Measurements from ENCODE around the gene KATNBL1. TPM values are rescaled to one million over a fixed set of nuclear protein-coding genes. Genes with fewer than 3 reads are reported as not detected.

The KATNBL1 gene
- polyA plus RNA-seq (ENCODE audit: insufficient read depth in 1 of 5, insufficient read length in 5 of 5, low replicate concordance in 1 of 5) = 100 to 1,000 TPM in 2 of 5 donors, 10 to 100 TPM in 3; 74.3 to 119 (median 89.3) TPM
- long read RNA-seq, donor 1, transcript KATNBL1-214 (5 exons, 924 nt) = minor isoform, 6 of 24 reads
- long read RNA-seq, donor 1, transcript KATNBL1-205 (2 exons, 739 nt) = major isoform, 11 of 24 reads
- long read RNA-seq, donor 1, transcript KATNBL1-201 (10 exons, 2,723 nt) = minor isoform, 7 of 24 reads
- long read RNA-seq, donor 1, partial matches to known transcripts = 0 of 24 reads
- long read RNA-seq, donor 1, other reads (novel, unspliced or antisense) = 0 of 24 reads
- long read RNA-seq, donor 2, transcript KATNBL1-201 (10 exons, 2,723 nt) = major isoform, 10 of 12 reads
- long read RNA-seq, donor 2, partial matches to known transcripts = 0 of 12 reads
- long read RNA-seq, donor 2, other reads (novel, unspliced or antisense) = 0 of 12 reads
- long read RNA-seq, donor 3, transcript KATNBL1-201 (10 exons, 2,723 nt) = major isoform, 5 of 400 reads
- long read RNA-seq, donor 3, partial matches to known transcripts = 257 of 400 reads
- long read RNA-seq, donor 3, other reads (novel, unspliced or antisense) = 133 of 400 reads
- long read RNA-seq, donor 4, partial matches to known transcripts = 8 of 18 reads
- long read RNA-seq, donor 4, other reads (novel, unspliced or antisense) = 0 of 18 reads
- long read RNA-seq, donor 5, transcript KATNBL1-201 (10 exons, 2,723 nt) = major isoform, 11 of 25 reads
- long read RNA-seq, donor 5, transcript KATNBL1-205 (2 exons, 739 nt) = minor isoform, 5 of 25 reads
- long read RNA-seq, donor 5, transcript KATNBL1-214 (5 exons, 924 nt) = minor isoform, 8 of 25 reads
- long read RNA-seq, donor 5, partial matches to known transcripts = 0 of 25 reads
- long read RNA-seq, donor 5, other reads (novel, unspliced or antisense) = 0 of 25 reads
- long read RNA-seq, donor 6, transcript KATNBL1-201 (10 exons, 2,723 nt) = minor isoform, 6 of 223 reads
- long read RNA-seq, donor 6, transcript KATNBL1-205 (2 exons, 739 nt) = major isoform, 10 of 223 reads
- long read RNA-seq, donor 6, transcript KATNBL1-214 (5 exons, 924 nt) = minor isoform, 7 of 223 reads
- long read RNA-seq, donor 6, partial matches to known transcripts = 60 of 223 reads
- long read RNA-seq, donor 6, other reads (novel, unspliced or antisense) = 138 of 223 reads
- long read RNA-seq, donor 7, transcript KATNBL1-214 (5 exons, 924 nt) = major isoform, 7 of 243 reads
- long read RNA-seq, donor 7, partial matches to known transcripts = 67 of 243 reads
- long read RNA-seq, donor 7, other reads (novel, unspliced or antisense) = 165 of 243 reads
- long read RNA-seq, donor 8, transcript KATNBL1-205 (2 exons, 739 nt) = major isoform, 6 of 13 reads
- long read RNA-seq, donor 8, transcript KATNBL1-214 (5 exons, 924 nt) = minor isoform, 5 of 13 reads
- long read RNA-seq, donor 8, partial matches to known transcripts = 0 of 13 reads
- long read RNA-seq, donor 8, other reads (novel, unspliced or antisense) = 0 of 13 reads

DNA sequence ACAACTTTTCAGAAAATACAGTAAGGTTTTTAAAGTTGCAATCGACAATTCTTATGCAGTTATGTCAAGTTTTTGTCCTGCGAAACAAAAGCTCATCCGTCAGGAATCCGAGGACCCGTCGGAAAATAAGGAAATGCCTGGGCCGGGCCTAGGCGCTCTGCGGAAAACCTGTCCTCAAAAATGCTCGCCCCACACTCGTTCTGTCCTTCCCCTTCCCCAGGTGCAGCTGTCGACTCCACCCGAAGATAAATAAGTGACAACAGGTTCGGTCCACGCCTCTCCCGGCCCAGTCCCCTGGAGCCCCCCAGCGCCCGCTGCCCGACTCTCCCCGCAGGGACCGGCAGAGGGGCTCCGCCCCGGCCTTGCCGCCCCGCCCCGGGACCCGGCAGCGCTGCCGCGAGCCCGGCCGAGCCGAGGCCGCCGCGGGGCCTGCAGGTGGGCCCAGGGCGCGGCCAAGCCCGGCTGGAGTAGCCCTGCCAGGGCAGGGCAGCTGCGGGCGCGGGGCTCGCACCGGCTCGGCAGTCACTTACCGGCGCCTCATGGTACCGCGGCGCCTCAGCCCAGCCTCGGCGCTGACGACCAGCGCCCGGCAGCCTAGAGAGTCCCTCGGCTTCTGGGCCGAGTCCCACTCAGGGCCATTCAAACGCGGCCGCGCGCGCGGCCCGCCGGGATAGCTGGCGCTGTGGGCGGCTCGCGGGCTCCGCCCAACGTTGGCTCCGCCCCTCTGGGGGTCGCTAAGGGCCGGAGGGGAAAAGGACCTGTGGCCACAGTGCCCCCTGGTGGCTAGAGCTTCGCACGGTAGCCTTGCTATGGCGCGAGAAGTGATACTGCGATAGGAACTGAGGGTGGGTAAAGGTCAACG is at the start of gene KATNBL1:
Gene KATNBL1 (minus strand): TSS at position 676 of the 862 bp plus-strand sequence. CDS start 46,420 bp downstream, outside the sequence.
- DNase-seq = peak; percentile 95 to 96

- no peak for DNase-seq
Measured at GRCh38 chr15:34259566-34259965, 49.7 kb upstream of the KATNBL1 start.

GRCh38 chr15:34258151-34258550 is 48.3 kb upstream of the KATNBL1 start:
- no peak for DNase-seq

DNA sequence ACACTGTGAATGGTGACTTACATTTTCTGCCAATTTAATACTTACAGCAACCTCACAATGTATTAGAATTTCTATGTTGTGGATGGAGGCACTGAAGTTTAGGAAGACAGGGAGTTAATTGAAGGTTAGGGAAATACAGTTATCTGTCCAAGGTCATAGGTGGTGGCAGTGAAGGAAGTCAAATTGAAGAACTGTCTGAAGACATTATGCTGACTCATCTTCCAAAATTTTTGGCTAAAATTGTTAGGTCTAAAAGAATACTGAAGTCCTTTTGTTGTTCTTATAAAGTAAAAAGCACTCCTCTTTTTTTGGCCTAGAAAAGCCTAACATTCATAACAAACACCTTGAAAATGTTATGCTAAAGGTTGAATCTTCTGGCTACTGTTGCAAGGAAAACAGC is 42.6 kb upstream of the KATNBL1 start:
- DNase-seq = no peak

DNA sequence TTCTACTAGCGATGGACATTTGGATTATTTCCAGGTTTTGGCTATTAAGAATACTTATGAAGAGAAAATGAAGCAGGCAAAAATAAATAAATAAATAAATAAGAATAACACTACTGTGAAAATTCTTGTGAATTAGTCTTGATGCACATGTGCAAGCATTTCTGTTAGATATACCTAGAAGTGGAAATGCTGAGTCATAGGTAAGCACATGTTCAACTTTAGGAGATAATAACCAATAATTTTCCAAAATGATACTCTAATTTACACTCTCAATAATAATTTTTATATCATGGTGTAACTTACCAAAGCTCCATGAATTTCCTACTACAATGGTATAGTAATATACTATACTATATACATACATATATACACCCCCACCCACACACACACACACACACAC is 38.3 kb upstream of the KATNBL1 start:
- no peak for DNase-seq

GRCh38 chr15:34246276-34246976 is 36.5 kb upstream of the KATNBL1 start:
- DNase-seq = no peak

DNA sequence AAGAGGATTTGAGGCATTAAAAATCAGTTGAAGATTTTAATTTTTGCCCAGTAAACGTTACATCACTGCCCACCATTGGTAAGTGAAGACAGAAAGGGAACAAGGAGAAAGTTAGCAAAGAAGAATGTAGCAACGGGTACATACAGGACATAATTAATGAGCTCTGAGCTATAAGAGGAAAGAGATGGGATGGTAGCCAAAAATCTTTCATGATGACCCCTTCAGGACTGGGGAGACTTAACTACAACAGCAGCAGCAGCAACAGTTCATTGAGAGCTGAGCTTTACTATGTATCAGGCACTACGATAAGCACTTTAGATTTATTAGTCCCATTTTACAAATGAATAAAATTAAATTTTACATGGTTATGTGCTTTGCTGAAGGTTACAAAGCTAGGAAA is 33.3 kb upstream of the KATNBL1 start:
- DNase-seq = no peak

DNA sequence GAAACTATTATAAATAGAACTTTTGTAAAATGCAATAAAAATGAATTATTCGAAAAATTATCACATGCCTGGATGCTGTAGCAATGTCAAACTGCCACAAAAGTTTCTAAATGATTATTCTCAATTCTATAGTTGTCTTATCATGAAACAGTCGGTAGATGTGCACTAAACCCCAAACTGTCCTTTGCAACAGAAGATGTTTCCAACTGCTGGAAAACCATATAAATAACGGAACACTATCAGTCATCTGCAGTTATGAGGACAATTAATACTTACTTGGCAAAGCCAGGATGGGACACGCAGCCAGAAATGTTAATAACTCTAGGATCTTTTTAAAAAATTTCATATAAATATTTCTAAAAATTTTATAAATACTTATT is 32.4 kb upstream of the KATNBL1 start:
- DNase-seq = no peak

DNA sequence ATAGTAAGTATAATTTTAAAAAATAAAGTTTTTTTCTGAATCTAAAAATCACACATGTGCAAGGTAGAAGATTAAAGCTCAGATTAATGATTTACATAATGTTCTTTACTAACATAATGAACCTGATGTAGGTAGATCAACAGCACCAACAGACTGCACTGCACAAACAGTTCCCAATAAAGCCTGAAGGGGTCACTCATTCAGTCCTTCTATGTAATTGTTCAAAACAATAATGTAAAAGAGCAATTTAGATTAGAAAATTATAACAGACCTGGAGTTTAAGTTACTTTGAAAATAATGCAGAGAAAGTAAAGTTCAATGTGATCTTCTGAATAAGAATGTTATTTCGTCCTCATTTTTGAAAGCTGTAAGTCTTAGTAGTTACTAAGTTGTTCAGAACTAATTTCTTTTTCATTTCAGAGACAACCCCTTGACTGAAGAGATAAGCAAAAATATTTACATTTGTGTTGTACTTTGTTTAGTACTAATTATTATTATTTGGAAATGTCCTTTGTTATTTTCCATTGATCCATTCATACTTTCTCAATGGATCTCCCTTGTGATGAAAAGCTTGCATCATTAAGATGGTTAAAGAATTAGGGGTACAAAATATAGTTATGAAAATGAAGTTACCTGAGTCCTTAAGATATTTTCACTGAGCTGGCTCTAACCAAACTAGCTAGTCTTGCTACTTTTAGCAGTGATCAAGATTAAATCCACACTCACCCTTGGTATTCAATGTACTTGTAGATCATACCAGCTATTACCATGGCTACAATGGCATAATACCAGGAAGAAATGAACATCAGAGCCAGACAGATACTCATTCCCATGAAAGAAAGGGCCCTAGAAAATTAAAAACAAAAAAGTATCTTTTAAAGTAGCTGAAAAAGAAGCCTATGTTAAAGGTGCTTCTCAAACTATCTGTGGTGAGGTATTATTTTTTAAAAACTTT is 31.8 kb upstream of the KATNBL1 start:
- DNase-seq = peak in 1 of 2 donors; percentile 4

GRCh38 chr15:34240537-34240936 is 30.6 kb upstream of the KATNBL1 start:
- DNase-seq = no peak

DNA sequence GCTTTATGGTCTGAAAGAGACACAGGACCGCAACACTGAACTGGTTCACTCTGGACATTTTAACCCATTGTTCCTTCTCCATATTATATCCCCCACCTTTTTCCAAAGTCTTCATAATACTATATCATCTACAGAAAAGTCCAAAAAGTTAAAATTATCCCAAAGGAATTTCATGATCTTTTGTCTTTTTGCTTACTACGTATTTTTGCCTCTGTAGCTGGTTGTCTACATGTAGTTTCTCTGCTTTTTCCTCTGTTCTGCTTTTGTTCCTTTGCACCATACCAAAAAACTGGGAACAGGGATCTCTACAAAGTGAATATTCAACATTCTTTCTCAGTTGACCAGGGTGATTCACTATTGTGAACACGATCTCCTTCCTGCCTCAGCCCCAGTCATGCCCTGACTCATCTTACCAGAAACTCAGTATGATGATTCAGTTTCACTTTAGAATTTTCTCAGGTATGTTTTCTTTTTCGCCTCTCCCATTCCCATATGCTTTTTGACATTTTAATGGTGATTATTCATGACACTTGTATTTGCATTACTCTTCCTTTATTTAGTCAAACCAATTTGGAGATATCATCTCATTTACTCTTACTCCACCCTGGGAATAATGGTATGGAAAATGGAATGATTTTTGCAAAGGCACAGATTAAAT is 29.4 kb upstream of the KATNBL1 start:
- DNase-seq = no peak

DNA sequence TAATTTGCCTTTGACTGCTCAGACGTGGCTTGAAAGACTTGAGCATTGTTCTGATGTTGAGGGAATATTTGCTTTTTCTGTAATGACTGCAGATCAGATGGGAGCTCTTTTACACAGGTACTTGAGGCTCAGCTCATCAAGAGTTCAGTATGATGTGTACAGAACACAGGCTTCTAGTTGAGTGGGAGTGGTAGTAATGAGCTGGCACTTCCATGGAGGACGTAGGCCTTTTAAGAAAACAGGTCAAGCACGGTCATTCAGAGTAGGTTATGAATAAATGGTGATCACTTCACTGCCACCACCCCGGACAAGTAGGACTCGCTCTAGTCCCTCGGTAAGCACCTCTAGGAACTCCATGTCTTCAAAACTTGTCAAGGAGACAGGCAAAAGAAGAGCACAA is 23.7 kb upstream of the KATNBL1 start:
- no peak for DNase-seq

GRCh38 chr15:34223904-34224596 is 14.2 kb upstream of the KATNBL1 start:
- peak in 1 of 2 donors; percentile 2 for DNase-seq

- no peak for DNase-seq
Measured at GRCh38 chr15:34217587-34218225, 7.8 kb upstream of the KATNBL1 start.

- DNase-seq = no peak
Measured at GRCh38 chr15:34216527-34217270, 6.8 kb upstream of the KATNBL1 start.

GRCh38 chr15:34214135-34214534 is 4.2 kb upstream of the KATNBL1 start:
- DNase-seq = no peak
